HG03469 (cell line): ENCODE data around the gene DAZL.
"Not testable (repeated sequence)": the region's sequence is repeated elsewhere in the genome, so short reads cannot be mapped to it uniquely, and the experiment has no call there.

Experiments
- ATAC-seq: cut with Tn5 transposase; IDR thresholded peaks from one replicate; pipeline ENCODE4 v1.9.1; 2021; ENCODE audit warnings: mild to moderate bottlenecking, moderate library complexity, moderate number of reproducible peaks; ENCODE audit not compliant: unreplicated experiment

Gene DAZL

GRCh38 chr3:16604887-16605602 is at the start of gene DAZL:
DAZL (minus strand) TSS chr3:16605423; CDS start chr3:16605205, 218 bp downstream.
- no peak for ATAC-seq

DNA sequence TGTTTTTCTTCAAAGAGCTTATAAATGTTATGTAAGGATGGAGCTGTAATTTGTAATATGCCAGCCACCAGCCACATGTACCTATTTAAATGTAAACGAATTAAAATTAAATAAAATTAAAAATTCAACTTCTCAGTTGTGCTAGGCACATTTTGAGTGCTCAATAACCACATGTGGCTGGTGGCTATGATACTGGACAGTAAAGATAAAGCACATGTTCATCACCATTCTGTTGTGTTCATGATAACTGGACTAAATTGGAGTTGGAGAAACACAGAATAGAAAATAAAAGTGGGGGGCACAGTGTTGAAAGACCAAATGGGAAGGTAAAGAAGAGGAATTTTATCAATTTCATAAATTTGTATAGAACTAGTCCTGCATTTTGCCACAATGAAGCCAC is 49.8 kb upstream of the DAZL start:
- ATAC-seq = no peak

DNA sequence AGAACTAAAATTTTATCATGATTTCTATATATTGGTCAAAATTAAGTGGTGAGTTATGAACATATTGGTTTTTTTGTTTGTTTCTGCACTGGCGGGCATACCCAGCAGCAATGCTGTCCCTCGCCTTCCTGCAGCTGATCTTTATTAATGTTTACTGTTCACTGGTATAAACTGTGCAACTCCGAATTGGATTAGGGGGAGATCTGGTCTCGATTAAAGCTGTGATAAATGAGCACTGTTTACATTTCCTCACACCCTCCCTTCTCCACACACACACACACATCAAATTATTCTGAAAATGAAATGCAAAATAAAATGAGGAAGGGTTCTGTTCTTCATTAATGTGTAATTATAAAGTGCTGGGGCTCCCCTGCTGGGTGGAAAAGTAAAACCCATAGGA is 48.5 kb upstream of the DAZL start:
- no peak for ATAC-seq

DNA sequence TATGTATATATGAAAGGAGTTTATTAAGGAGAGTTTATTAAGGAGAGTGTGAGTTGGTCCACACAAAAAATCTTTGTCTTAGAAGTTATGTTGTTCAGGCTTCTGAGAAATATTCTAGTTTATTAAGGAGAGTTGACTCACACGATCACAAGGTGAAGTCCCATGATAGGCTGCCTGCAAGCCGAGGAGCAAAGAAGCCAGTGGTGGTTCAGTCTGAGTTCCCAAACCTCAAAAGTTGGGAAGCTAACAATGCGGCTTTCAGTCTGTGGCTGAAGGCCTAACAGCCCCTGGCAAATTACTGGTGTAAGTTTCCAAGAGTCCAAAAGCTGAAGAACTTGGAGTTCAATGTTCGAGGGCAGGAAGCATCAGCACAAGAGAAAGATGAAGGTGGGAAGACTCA is 42.4 kb upstream of the DAZL start:
- ATAC-seq = no peak

GRCh38 chr3:16639806-16640205 is 34.6 kb upstream of the DAZL start:
- no peak for ATAC-seq

- ATAC-seq = no peak
Observed at GRCh38 chr3:16633948-16634347, 28.7 kb upstream of the DAZL start.

- ATAC-seq = no peak
Observed at GRCh38 chr3:16632395-16632794, 27.2 kb upstream of the DAZL start.

DNA sequence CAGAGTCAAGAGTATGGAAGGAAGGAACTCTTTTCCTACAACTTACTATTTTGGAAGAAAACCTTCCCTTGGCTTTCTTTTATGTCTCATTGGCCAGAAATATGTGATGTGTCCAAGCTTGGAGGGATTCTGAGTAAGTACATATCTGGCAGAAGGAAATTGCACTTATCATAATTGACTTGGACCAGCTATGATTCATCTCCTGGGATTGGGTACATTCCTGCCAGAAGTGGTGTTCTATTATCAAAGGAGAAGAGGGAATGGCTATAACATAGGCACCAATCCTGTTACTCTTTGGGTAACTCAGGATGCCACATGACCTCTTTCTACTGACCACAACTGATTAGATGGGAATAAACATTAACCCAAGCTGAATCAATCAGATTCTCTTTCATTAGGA is 13.5 kb upstream of the DAZL start:
- ATAC-seq = no peak

DNA sequence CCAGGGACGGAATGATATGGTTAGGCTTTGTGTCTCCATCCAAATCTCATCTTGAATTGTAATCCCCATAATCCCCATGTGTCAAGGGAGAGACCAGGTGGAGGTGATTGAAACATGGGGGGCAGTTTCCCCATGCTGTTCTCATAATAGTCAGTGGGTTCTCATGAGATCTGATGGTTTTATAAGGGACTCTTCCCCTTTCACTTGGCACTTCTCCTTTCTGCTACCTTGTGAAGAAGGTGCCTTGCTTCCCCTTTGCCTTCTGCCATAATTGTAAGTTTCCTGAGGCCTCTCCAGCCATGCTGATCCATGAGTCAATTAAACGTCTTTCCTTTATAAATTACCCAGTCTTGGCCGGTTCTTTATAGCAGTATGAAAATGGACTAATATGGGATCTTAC is 11.9 kb upstream of the DAZL start:
- not testable (repeated sequence) for ATAC-seq

DNA sequence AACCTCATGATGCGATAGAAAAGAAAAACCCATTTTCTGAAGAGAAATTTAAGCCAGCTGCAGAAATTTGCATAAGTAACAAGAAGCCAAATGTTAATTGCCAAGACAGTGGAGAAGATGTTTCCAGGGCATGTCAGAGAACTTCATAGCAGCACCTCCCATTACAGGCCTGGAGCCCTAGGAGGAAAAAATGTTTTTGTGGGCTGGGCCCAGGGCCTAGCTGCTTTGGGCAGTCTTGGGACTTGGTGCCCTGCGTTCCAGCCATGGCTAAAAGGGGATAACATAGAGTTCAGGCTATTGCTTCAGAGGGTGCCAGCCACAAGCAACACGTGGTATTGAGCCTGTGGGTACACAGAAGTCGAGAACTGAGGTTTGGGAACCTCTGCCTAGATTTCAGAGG is 10.9 kb upstream of the DAZL start:
- no peak for ATAC-seq

GRCh38 chr3:16614033-16615031 is 9.1 kb upstream of the DAZL start:
- no peak for ATAC-seq

GRCh38 chr3:16609927-16610580 is 4.8 kb upstream of the DAZL start:
- ATAC-seq = no peak

DNA sequence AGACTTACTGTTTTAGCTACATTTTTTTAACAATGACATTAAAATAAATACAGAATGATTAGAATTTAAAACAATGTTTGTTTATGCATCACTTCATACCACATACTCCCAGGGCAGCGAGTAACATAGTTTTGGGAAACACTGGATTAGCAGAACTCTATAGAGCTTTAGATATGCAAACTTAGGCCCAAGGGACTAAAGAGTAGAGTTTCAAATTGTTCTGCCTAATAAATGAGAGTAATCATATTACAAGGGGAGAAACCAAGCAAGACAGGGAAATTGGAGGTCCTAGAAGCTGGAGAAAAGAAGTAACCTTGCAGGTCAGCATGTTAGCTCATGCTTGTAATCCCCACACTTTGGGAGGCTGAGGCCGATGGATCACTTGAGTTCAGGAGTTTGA is 3.6 kb upstream of the DAZL start:
- no peak for ATAC-seq

DNA sequence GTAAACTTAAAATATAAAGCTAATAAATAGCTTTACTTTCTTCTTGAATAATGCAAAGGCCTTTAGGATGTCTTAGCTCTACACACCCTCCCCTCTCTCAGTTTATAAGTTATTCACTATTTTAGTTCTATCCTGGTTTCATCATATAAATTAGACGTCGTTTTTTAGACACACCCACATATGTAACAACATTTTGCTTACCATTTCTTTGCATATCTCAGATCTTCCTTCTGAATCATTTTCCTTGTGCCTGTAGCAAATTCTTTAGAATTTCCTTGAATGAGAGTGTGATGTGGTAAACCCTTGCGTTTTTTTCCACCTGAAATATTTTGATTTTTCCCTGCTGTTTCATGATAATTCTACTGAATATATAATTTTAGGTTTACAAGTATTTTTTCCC is 2.5 kb upstream of the DAZL start:
- no peak for ATAC-seq

DNA sequence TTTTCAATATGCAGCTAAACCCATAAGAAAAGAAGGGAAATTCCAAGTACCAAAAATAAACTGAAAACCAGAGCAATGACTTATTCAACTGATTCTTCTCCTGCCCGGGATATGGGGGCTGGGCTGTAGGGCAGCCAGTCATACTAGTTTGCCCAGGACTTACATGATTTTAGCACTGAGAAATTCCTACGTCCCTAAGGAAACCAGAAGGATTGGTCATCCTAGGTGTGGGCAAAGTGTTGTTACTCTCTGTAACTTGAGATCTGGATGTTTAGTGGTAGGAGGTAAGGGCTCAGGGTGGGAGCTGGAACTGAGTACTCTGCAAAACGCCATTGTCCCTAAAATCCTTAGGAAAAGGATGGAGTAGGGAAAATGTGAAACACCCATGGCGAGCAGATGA is 1.2 kb upstream of the DAZL start:
- no peak for ATAC-seq

DNA sequence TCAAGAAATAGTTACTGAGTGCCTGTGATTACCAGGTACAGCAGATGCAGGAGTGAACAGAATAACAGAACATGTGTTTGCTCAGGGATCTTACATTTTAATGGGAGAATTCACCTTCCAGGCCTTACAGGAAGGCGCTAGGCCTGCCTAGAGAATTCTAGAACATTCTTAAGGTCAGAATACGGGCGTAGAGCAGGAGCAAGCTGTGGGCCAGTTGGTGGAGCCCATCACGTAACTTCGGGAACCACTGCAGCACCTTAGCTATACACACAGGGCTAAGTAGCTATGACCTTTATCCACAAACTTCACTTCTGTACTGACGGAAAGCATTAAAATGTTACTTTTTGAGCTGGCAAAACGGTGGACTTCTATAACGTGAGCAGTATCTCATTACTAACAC is 743 bp upstream of the DAZL start:
- ATAC-seq = no peak

GRCh38 chr3:16604433-16604832 is 790 bp downstream of the DAZL start:
- no peak for ATAC-seq

DNA sequence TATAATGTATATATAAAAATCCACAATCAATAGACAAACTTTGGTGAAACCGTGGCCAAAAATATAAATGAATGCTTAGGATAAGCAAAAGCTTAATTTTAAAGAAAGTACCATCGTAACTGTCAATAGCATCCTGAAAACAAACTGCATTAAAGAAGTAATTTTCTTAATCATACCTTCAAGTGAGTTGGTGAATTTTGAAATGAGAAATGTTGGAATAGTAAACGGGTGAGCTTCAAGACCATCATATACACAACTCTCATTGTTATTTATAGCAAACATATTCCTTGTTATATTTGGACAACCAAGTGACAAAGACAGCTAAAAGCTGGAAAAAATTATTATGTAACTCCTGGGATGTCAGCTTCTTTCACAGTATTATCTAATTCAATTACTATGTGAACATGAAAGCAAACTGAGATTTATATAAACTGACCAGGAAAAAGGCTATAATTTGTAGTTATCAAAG is 3.7 kb downstream of the DAZL start:
- no peak for ATAC-seq

DNA sequence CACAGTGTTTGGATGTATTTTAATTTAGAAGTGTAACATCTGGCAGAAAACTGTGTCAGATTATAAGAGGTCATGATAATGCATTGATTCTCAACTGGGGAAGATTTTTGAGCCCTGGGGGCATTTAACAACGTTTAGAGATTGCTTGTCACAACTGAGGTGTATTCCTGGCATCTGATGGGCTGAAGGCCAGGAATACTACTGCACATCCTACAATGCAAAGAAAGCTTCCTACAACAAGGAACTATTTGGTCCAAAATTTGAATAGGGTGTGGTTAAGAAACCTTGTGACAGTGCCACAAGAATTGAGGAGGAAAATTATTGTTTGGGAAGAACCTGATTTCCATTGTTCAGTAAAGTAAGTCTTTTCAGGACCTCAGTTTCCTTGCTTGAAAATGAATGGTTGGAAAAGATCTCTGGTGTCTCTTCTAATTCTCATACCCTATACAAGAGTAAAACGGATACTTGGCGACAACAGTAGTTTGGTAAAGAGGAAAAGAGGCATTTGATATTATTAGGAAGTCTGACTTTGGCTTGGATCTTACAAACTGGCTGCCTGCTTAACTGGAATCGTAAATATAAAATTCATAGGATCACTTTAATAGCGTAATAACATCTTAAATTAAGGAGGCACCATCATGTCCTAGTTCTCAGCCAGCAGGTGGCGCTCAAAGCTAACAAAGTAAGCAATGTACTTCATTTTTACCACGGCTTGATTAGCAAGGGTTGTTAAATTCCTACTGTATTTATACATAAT is 4.3 kb downstream of the DAZL start:
- peak; percentile 53 for ATAC-seq

DNA sequence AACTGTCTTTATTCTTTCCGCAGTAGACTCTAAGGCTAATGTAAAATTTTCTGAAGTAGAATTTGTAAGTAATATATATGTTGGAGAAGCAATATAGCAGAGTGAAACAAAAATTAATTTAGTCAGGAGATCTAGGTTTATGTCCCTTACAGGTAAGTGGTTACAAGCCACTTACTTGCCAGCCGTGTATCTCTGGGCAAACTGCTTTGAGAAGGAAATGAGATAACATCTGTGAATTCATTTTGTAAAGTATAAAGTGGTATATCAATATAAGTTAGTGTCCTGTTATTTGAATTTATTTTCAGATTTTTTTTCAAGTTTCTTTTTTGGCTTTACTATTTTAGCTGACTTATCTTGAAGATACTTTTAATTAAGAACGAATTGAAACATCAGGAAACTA is 5.5 kb downstream of the DAZL start:
- no peak for ATAC-seq
